GM10248 (cell line): ENCODE measurements around the gene SH3BP5.
A peak's percentile ranks its signal among the peaks of the same experiment; 100 is the strongest.

Experiments used
- CTCF ChIA-PET: fragments of 300-600 bp; sonication (Branson Sonifier 250); formaldehyde crosslinking; extraction: SDS; loops from one replicate; lab custom pipeline; 2021; ENCODE audit warnings: antibody characterized with exemption; lab: Yijun Ruan, JAX
- POLR2A ChIA-PET: fragments of 350-650 bp; sonication (Branson Sonifier 250); formaldehyde crosslinking; extraction: SDS; loops from one replicate; lab custom pipeline; 2020; ENCODE audit warnings: antibody characterized with exemption; lab: Yijun Ruan, JAX
- DNase-seq: peaks from one replicate; pipeline ENCODE4 v3.0.0; 2012; ENCODE audit errors: extremely low spot score
- CTCF ChIP-seq: IDR thresholded peaks from 2 replicates; pipeline ENCODE4 v1.5.1; 2012; ENCODE audit warnings: mild to moderate bottlenecking, low read depth; ENCODE audit errors: extremely low read depth, missing control alignments, control extremely low read depth

Gene SH3BP5

GRCh38 chr3:15313461-15313860 lies 18.9 kb downstream of the SH3BP5 start:
- DNase-seq = no peak
- CTCF ChIA-PET = interaction anchor here (2.1 kb wide), 1 partner anchor 46 kb away, joined by 8 read pairs; no protein-coding TSS in a partner anchor
- no peak for TF ChIP-seq CTCF
- POLR2A ChIA-PET = no interaction called here

- CTCF ChIA-PET = interaction anchor here (1.3 kb wide), 1 partner anchor 20 kb away, joined by 6 read pairs; the partner anchor contains the start of gene SH3BP5
- no peak for DNase-seq
- TF ChIP-seq CTCF = no peak
- POLR2A ChIA-PET = no interaction called here
Measured at GRCh38 chr3:15312550-15312949, 19.8 kb downstream of the SH3BP5 start.

GRCh38 chr3:15310491-15311370 lies 21.7 kb downstream of the SH3BP5 start:
- ChIA-PET POLR2A (interaction anchor here (0.6 kb wide), 2 partner anchors 74 to 553 kb away, joined by 3 to 6 read pairs; no protein-coding TSS in a partner anchor), CTCF (interaction anchor here (1.1 to 2.6 kb wide), 6 partner anchors 9 to 43 kb away, joined by 3 to 8 read pairs (median 5); partner anchors contain the start of gene SH3BP5)
- peak; percentile 79 for DNase-seq
- TF ChIP-seq CTCF = no peak

- TF ChIP-seq CTCF = no peak
- ChIA-PET POLR2A (interaction anchor here (0.6 kb wide), 2 partner anchors 8 to 75 kb away, joined by 3 read pairs; no protein-coding TSS in a partner anchor), CTCF (interaction anchor here (1.1 to 2.6 kb wide), 8 partner anchors 10 to 42 kb away, joined by 3 to 8 read pairs (median 4); partner anchors contain the start of gene SH3BP5)
- DNase-seq = no peak
Measured at GRCh38 chr3:15309662-15310335, 22.6 kb downstream of the SH3BP5 start.

- CTCF ChIA-PET = interaction anchor here (1.0 to 4.3 kb wide), 5 partner anchors 12 to 98 kb away, joined by 3 to 16 read pairs (median 7); partner anchors contain the start of gene SH3BP5
- POLR2A ChIA-PET = no interaction called here
- TF ChIP-seq CTCF = no peak
- no peak for DNase-seq
Measured at GRCh38 chr3:15307580-15307979, 24.8 kb downstream of the SH3BP5 start.

- no peak for TF ChIP-seq CTCF
- ChIA-PET CTCF (interaction anchor here (1.0 to 4.3 kb wide), 8 partner anchors 11 to 98 kb away, joined by 3 to 16 read pairs (median 4); no protein-coding TSS in a partner anchor), POLR2A (no interaction called here)
- DNase-seq = no peak
Measured at GRCh38 chr3:15306979-15307359, 25.4 kb downstream of the SH3BP5 start.
